HCT116 (cell line): ENCODE measurements around the gene PREP.

ENCODE experiments used
- EGR1 ChIP-seq: IDR thresholded peaks from 2 replicates; pipeline ENCODE4 v1.6.1; 2012; ENCODE audit warnings: low read depth
- EZH2 ChIP-seq: fragments of 200-600 bp; sonication (generic); IDR thresholded peaks from 2 replicates; pipeline ENCODE4 v1.6.1; 2017; ENCODE audit warnings: antibody characterized with exemption, mixed run types
- SIN3A ChIP-seq: IDR thresholded peaks from 2 replicates; pipeline ENCODE4 v1.6.1; 2012; ENCODE audit warnings: low read depth
- SP1 ChIP-seq: IDR thresholded peaks from 2 replicates; pipeline ENCODE4 v1.6.1; 2012; ENCODE audit warnings: low read depth
- SRF ChIP-seq: IDR thresholded peaks from 2 replicates; pipeline ENCODE4 v1.6.1; 2012; ENCODE audit warnings: low read depth
- ZNF274 ChIP-seq: fragments of 200-500 bp; sonication (Bioruptor generic); IDR thresholded peaks from 2 replicates; pipeline ENCODE4 v1.6.1; 2014; ENCODE audit warnings: mild to moderate bottlenecking, low read depth, low read length, inconsistent platforms
- TF ChIP-seq, protein P1 (sequence below): IDR thresholded peaks from 2 replicates; pipeline ENCODE4 v1.6.1; 2011; ENCODE audit warnings: mild to moderate bottlenecking, low read length, moderate library complexity; ENCODE audit not compliant: insufficient replicate concordance; ENCODE audit errors: extremely low read depth
- TF ChIP-seq, protein P2 (sequence below), 3 experiments: fragments of 200-600 bp in 1 of 3; sonication (generic) in 1 of 3; IDR thresholded peaks in 2 of 3; conservative IDR thresholded peaks in 1 of 3; 2 replicates each; pipeline ENCODE4 v1.5.1; 2012 to 2017; ENCODE audit warnings: low read depth in 2 of 3, low read length in 2 of 3, antibody characterized with exemption in 1 of 3, borderline replicate concordance in 1 of 3, control low read depth in 1 of 3, mild to moderate bottlenecking in 1 of 3, mixed read lengths in 1 of 3, mixed run types in 1 of 3, moderate library complexity in 1 of 3; ENCODE audit not compliant: insufficient read depth in 1 of 3

DNA sequence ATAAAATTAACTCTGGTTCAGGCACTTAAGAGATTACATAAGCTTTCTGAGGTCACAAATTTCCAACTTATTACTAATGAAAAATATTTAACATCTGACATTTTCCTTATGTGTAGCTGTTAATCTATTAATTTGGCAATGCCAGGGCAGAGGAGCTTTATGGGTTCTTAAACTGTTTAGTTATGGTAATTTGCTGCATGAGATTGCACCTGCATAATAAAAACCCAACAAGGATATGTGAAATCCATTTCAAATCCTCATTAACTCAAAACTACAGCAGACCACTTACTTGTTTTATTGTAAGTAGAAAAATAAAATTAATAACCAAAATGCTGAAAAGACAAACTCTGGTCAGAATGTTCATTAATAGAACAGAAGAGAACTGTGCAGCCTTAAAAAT lies 98.1 kb downstream of the PREP start:
- TF ChIP-seq, protein P1, sequence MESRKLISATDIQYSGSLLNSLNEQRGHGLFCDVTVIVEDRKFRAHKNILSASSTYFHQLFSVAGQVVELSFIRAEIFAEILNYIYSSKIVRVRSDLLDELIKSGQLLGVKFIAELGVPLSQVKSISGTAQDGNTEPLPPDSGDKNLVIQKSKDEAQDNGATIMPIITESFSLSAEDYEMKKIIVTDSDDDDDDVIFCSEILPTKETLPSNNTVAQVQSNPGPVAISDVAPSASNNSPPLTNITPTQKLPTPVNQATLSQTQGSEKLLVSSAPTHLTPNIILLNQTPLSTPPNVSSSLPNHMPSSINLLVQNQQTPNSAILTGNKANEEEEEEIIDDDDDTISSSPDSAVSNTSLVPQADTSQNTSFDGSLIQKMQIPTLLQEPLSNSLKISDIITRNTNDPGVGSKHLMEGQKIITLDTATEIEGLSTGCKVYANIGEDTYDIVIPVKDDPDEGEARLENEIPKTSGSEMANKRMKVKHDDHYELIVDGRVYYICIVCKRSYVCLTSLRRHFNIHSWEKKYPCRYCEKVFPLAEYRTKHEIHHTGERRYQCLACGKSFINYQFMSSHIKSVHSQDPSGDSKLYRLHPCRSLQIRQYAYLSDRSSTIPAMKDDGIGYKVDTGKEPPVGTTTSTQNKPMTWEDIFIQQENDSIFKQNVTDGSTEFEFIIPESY = no peak
- TF ChIP-seq SRF = no peak
- TF ChIP-seq EGR1 = no peak
- TF ChIP-seq, protein P2, sequence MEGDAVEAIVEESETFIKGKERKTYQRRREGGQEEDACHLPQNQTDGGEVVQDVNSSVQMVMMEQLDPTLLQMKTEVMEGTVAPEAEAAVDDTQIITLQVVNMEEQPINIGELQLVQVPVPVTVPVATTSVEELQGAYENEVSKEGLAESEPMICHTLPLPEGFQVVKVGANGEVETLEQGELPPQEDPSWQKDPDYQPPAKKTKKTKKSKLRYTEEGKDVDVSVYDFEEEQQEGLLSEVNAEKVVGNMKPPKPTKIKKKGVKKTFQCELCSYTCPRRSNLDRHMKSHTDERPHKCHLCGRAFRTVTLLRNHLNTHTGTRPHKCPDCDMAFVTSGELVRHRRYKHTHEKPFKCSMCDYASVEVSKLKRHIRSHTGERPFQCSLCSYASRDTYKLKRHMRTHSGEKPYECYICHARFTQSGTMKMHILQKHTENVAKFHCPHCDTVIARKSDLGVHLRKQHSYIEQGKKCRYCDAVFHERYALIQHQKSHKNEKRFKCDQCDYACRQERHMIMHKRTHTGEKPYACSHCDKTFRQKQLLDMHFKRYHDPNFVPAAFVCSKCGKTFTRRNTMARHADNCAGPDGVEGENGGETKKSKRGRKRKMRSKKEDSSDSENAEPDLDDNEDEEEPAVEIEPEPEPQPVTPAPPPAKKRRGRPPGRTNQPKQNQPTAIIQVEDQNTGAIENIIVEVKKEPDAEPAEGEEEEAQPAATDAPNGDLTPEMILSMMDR (IDR thresholded peaks at IDR 0.05 in 2 of 3, conservative IDR thresholded peaks at IDR 0.05 in 1 of 3; ENCODE audit: borderline replicate concordance in 1 of 3, insufficient read depth in 1 of 3, low read depth in 2 of 3, low read length in 2 of 3) = no peak
- no peak for TF ChIP-seq EZH2
- no peak for TF ChIP-seq ZNF274
- TF ChIP-seq SP1 = no peak
- no peak for TF ChIP-seq SIN3A
